ENCODE results near the gene SMIM29. TPM values are rescaled to one million over a fixed set of nuclear protein-coding genes. Genes with fewer than 3 reads are reported as not detected.

SMIM29 gene
- total and polyA plus RNA-seq, 11 donors, result 18.4 to 50.4 (median 31.3) TPM

DNA sequence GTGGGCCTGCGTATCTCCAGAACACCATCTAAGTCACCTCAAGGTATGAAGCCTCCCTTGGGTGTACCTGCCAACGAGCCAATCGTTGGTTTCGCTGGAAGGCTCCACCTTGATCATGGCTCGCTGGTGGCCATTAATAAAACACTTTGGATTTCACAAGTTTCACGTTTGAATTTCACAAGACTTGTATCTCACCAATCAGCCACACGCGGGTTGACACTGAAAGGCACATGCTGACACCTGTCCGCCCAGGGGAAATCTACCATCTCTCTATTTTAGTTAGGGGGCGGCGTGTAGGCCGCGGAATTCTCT, 12.7 kb downstream of the SMIM29 start:
- Histone ChIP-seq H3K27me3 (no peaks in the 10 kb centered on the region), H3K36me3 (peaks cover 0 to 7% (median 0%) of the 10 kb centered on the region in 9 donors), H3K9me3 (no peaks in the 10 kb centered on the region), H3K27ac (peak overlapping the region in 11 of 12 donors; percentile 19 to 94 (median 86)), H3K4me3 (peak overlapping the region; percentile 62 to 85 (median 74)), H3K4me1 (peaks cover 0 to 25% (median 12%) of the 10 kb centered on the region in 12 donors)
- no peak for TF ChIP-seq POLR2A (IDR thresholded peaks at IDR 0.05)
- TF ChIP-seq, protein P1, sequence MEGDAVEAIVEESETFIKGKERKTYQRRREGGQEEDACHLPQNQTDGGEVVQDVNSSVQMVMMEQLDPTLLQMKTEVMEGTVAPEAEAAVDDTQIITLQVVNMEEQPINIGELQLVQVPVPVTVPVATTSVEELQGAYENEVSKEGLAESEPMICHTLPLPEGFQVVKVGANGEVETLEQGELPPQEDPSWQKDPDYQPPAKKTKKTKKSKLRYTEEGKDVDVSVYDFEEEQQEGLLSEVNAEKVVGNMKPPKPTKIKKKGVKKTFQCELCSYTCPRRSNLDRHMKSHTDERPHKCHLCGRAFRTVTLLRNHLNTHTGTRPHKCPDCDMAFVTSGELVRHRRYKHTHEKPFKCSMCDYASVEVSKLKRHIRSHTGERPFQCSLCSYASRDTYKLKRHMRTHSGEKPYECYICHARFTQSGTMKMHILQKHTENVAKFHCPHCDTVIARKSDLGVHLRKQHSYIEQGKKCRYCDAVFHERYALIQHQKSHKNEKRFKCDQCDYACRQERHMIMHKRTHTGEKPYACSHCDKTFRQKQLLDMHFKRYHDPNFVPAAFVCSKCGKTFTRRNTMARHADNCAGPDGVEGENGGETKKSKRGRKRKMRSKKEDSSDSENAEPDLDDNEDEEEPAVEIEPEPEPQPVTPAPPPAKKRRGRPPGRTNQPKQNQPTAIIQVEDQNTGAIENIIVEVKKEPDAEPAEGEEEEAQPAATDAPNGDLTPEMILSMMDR (IDR thresholded peaks at IDR 0.05), result no peak
- WGBS, 4 donors, result 39 to 64% (median 44%) methylated on average over 13 of the region's 13 CpGs
- peak in 1 of 5 donors; percentile 25 for DNase-seq
- ATAC-seq, result peak in 1 of 4 donors; percentile 3
- intact Hi-C loops (cut with DNase I), result loop anchor here in 1 of 10 donors (5.0 kb wide), 1 partner anchor 39 kb away; no protein-coding TSS in a partner anchor

DNA sequence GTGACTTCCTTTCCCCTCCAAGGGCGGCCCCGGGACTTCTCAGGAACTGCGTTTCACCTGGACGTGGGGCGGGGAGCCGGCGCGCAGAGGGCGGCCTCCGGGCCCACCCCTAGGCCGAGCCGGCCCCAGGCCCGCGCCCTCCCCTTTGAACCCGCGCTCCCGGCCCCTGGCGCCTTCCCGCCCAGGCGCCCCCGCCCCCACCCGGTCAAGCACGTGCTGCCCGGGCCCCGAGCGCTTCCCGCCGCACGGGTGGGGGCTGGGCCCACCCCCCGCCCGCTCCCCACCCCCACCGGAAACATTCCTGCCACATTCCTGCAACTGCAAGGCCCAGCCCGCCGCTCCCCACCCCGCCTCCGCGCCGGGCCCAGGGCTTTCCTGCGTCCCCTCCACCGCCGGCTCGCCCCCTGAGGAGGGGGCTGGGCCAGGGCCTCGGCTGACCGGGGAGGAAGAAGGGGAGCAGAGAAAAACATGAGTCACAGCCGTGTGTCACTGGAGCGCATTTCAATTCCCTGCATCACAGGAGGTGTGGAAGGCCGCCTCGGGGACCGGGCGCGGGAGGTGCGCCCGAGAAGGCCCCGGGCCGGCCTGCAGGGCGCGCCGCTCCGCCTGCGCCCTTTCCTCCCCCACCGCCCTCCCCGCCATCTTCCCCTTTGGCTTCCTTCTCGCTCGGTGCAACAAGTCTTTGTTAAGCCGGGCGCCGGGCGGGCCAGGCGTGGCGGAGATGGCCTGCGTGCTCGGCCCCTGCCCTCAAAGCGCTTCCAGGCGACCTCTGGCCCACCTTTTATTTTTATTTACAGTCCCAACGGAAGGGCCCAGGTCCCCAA, 13.3 kb downstream of the SMIM29 start:
- DNase-seq, result peak; percentile 58 to 79 (median 61)
- peak overlapping the region in 10 of 12 donors; percentile 62 to 85 (median 75) for H3K4me3 ChIP-seq

DNA sequence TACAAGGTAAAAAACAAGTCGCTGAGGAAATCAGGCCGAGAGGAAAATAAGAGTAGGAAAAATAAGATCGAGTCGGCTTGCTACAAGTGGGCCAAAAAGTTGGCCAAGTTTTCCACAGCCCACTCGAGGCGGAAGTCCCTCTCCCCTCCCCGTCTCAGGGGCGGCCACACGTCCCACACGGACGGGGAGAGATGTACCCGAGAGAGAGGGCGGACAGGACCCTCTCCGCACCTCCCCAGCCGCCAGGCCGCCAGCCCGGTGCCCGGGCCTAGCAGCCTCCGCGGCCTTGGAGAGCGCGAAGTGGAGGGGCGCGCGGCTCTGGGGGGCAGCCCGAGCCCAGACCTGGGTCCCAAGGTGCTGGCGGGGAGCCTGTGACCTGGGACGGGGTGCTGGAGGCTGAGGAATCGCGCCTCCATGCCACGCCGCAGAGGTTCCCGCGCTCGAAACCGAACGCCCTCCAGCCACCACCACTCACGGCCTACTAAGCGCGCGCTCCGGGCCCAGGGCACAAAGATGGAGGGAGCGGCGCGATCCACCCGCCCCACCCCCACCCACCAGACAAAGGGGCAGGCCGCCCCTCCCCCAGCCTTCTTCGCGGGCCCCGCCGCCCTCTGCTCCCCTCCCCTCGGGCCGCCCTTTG, 14.0 kb downstream of the SMIM29 start:
- peak overlapping the region in 1 of 12 donors; percentile 73 for H3K4me3 ChIP-seq
- no peaks in the 10 kb centered on the region for H3K27me3 ChIP-seq
- DNase-seq (no peak), ATAC-seq (no peak)
- H3K36me3 ChIP-seq, result no peaks in the 10 kb centered on the region
- 78 to 84% (median 82%) methylated on average over 43 to 53 of the region's 53 CpGs for WGBS, 4 donors
- intact Hi-C loops (cut with DNase I), result loop anchor here in 2 of 10 donors (5.0 kb wide), 1 partner anchor 37 kb away; no protein-coding TSS in a partner anchor
- H3K27ac ChIP-seq, result peak overlapping the region in 7 of 12 donors; percentile 81 to 94 (median 87)
- no peaks in the 10 kb centered on the region for H3K9me3 ChIP-seq
- H3K4me1 ChIP-seq, result peaks cover 0 to 25% (median 12%) of the 10 kb centered on the region in 12 donors
- no peak for TF ChIP-seq POLR2A (IDR thresholded peaks at IDR 0.05)
- TF ChIP-seq, protein P1 (IDR thresholded peaks at IDR 0.05), result no peak

More for the DNA sequence above, 13.3 kb downstream of the SMIM29 start:
- WGBS, 4 donors, result 33 to 57% (median 37%) methylated on average over 41 to 75 of the region's 75 CpGs
- Histone ChIP-seq H3K4me1 (peaks cover 0 to 25% (median 12%) of the 10 kb centered on the region in 12 donors), H3K27ac (peak overlapping the region in 11 of 12 donors; percentile 19 to 94 (median 86)), H3K36me3 (peaks cover 0 to 1% (median 0%) of the 10 kb centered on the region in 9 donors), H3K27me3 (no peaks in the 10 kb centered on the region), H3K9me3 (no peaks in the 10 kb centered on the region)
- ATAC-seq, result peak in 3 of 4 donors; percentile 35 to 47 (median 36)
- intact Hi-C loops (cut with DNase I), result loop anchor here in 1 of 10 donors (5.0 kb wide), 1 partner anchor 38 kb away; no protein-coding TSS in a partner anchor
- TF ChIP-seq POLR2A (IDR thresholded peaks at IDR 0.05), result no peak
- TF ChIP-seq, protein P1 (IDR thresholded peaks at IDR 0.05), result no peak

DNA sequence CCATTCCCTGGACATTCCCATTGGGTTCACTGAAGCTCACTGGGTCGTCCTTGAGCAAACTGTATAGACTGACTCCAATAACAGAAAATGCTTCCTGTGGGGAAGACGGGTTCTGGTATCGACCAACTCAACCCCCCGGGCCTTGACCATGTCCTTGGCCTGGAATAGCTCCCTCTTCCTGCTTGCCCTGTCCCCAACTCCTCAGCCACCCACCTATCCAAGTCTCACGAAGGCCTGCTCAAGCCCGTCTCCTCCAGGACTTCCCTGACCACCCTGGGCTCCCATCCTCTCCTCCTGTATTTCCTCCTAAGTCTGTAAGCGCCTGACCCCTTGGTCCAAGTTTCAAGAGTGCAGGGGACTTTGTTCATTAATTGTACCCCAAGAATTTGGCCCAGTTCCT, 14.9 kb downstream of the SMIM29 start:
- H3K27me3 ChIP-seq, result no peaks in the 10 kb centered on the region
- no peaks in the 10 kb centered on the region for H3K9me3 ChIP-seq
- no peak overlapping the region for H3K27ac ChIP-seq
- DNase-seq (no peak), ATAC-seq (no peak)
- WGBS, 4 donors, result 88 to 91% (median 90%) methylated on average over 7 of the region's 7 CpGs
- no peaks in the 10 kb centered on the region for H3K36me3 ChIP-seq
- peaks cover 0 to 25% (median 12%) of the 10 kb centered on the region in 12 donors for H3K4me1 ChIP-seq
- H3K4me3 ChIP-seq, result no peak overlapping the region
- no peak for TF ChIP-seq POLR2A (IDR thresholded peaks at IDR 0.05)
- TF ChIP-seq, protein P1 (IDR thresholded peaks at IDR 0.05), result no peak
- intact Hi-C loops (cut with DNase I), result loop anchor here in 1 of 10 donors (5.0 kb wide), 1 partner anchor 37 kb away; no protein-coding TSS in a partner anchor
